Effector memory CD4-positive, alpha-beta T cell (primary cell): Measurements from ENCODE around the gene INSC.

Experiments used
- DNase-seq, 3 donors: peaks; one replicate each; pipeline ENCODE4 v3.0.0-alpha.2; 2020
- H3K27ac ChIP-seq: 2 replicates; pipeline ENCODE4 v1.7.0; 2013; ENCODE audit warnings: mild to moderate bottlenecking, low read length, moderate library complexity; ENCODE audit not compliant: insufficient read depth, poor library complexity, severe bottlenecking
- H3K27me3 ChIP-seq: replicated peaks from 2 replicates; pipeline ENCODE4 v1.7.0; 2013; ENCODE audit warnings: mild to moderate bottlenecking, low read length; ENCODE audit not compliant: insufficient read depth, control insufficient read depth, poor library complexity, severe bottlenecking
- H3K36me3 ChIP-seq: 2 replicates; pipeline ENCODE4 v1.7.0; 2013; ENCODE audit warnings: mild to moderate bottlenecking, low read length, moderate library complexity; ENCODE audit not compliant: control insufficient read depth, insufficient read depth
- H3K4me1 ChIP-seq: 2 replicates; pipeline ENCODE4 v1.7.0; 2013; ENCODE audit warnings: low read length, mild to moderate bottlenecking; ENCODE audit not compliant: control insufficient read depth, insufficient read depth, poor library complexity, severe bottlenecking
- H3K4me3 ChIP-seq: 2 replicates; pipeline ENCODE4 v1.7.0; 2013; ENCODE audit warnings: low read length, low read depth, mild to moderate bottlenecking; ENCODE audit not compliant: insufficient read depth, poor library complexity, severe bottlenecking
- H3K9me3 ChIP-seq: 2 replicates; pipeline ENCODE4 v1.7.0; 2013; ENCODE audit warnings: mild to moderate bottlenecking, low read length, moderate library complexity; ENCODE audit not compliant: control insufficient read depth

Gene INSC

GRCh38 chr11:15266999-15267398, 152.3 kb downstream of the INSC start:
- Histone ChIP-seq H3K36me3 (no peaks in the 10 kb centered on the region), H3K9me3 (no peaks in the 10 kb centered on the region), H3K4me3 (no peak overlapping the region), H3K27me3 (no peaks in the 10 kb centered on the region), H3K4me1 (no peaks in the 10 kb centered on the region), H3K27ac (no peak overlapping the region)
- DNase-seq: no peak

- Histone ChIP-seq H3K36me3 (no peaks in the 10 kb centered on the region), H3K9me3 (no peaks in the 10 kb centered on the region), H3K27ac (no peak overlapping the region), H3K4me1 (no peaks in the 10 kb centered on the region), H3K4me3 (no peak overlapping the region), H3K27me3 (no peaks in the 10 kb centered on the region)
- no peak for DNase-seq
Observed at GRCh38 chr11:15268598-15268997, 153.9 kb downstream of the INSC start.

- Histone ChIP-seq H3K9me3 (no peaks in the 10 kb centered on the region), H3K36me3 (no peaks in the 10 kb centered on the region), H3K27ac (no peak overlapping the region), H3K27me3 (no peaks in the 10 kb centered on the region), H3K4me3 (no peak overlapping the region), H3K4me1 (no peaks in the 10 kb centered on the region)
- no peak for DNase-seq
Observed at GRCh38 chr11:15275141-15275540, 160.4 kb downstream of the INSC start.

GRCh38 chr11:15276621-15277020, 161.9 kb downstream of the INSC start:
- Histone ChIP-seq H3K27me3 (no peaks in the 10 kb centered on the region), H3K9me3 (no peaks in the 10 kb centered on the region), H3K4me1 (no peaks in the 10 kb centered on the region), H3K4me3 (no peak overlapping the region), H3K36me3 (no peaks in the 10 kb centered on the region), H3K27ac (no peak overlapping the region)
- no peak for DNase-seq

- Histone ChIP-seq H3K27ac (no peak overlapping the region), H3K4me1 (no peaks in the 10 kb centered on the region), H3K27me3 (no peaks in the 10 kb centered on the region), H3K4me3 (no peak overlapping the region), H3K9me3 (no peaks in the 10 kb centered on the region), H3K36me3 (no peaks in the 10 kb centered on the region)
- no peak for DNase-seq
Observed at GRCh38 chr11:15278128-15278527, 163.4 kb downstream of the INSC start.

GRCh38 chr11:15280393-15280792, 165.7 kb downstream of the INSC start:
- no peaks in the 10 kb centered on the region for H3K9me3 ChIP-seq
- H3K4me1 ChIP-seq: no peaks in the 10 kb centered on the region
- H3K36me3 ChIP-seq: no peaks in the 10 kb centered on the region
- no peak overlapping the region for H3K27ac ChIP-seq
- no peaks in the 10 kb centered on the region for H3K27me3 ChIP-seq
- no peak for DNase-seq
- H3K4me3 ChIP-seq: no peak overlapping the region

GRCh38 chr11:15282754-15283153, 168.0 kb downstream of the INSC start:
- no peak overlapping the region for H3K4me3 ChIP-seq
- no peak overlapping the region for H3K27ac ChIP-seq
- no peaks in the 10 kb centered on the region for H3K27me3 ChIP-seq
- no peak for DNase-seq
- H3K4me1 ChIP-seq: no peaks in the 10 kb centered on the region
- H3K36me3 ChIP-seq: no peaks in the 10 kb centered on the region
- H3K9me3 ChIP-seq: no peaks in the 10 kb centered on the region

- Histone ChIP-seq H3K9me3 (no peaks in the 10 kb centered on the region), H3K36me3 (no peaks in the 10 kb centered on the region), H3K27ac (no peak overlapping the region), H3K4me3 (no peak overlapping the region), H3K27me3 (no peaks in the 10 kb centered on the region), H3K4me1 (no peaks in the 10 kb centered on the region)
- no peak for DNase-seq
Observed at GRCh38 chr11:15286465-15286864, 171.7 kb downstream of the INSC start.

GRCh38 chr11:15288863-15289262, 174.1 kb downstream of the INSC start:
- Histone ChIP-seq H3K36me3 (no peaks in the 10 kb centered on the region), H3K9me3 (no peaks in the 10 kb centered on the region), H3K27me3 (no peaks in the 10 kb centered on the region), H3K4me1 (no peaks in the 10 kb centered on the region), H3K4me3 (no peak overlapping the region), H3K27ac (no peak overlapping the region)
- DNase-seq: no peak

- no peak for DNase-seq
- Histone ChIP-seq H3K4me3 (no peak overlapping the region), H3K4me1 (no peaks in the 10 kb centered on the region)
Observed at GRCh38 chr11:15289723-15290122, 175.0 kb downstream of the INSC start.

GRCh38 chr11:15291885-15292284, 177.2 kb downstream of the INSC start:
- Histone ChIP-seq H3K27ac (no peak overlapping the region), H3K4me3 (no peak overlapping the region), H3K9me3 (no peaks in the 10 kb centered on the region), H3K4me1 (no peaks in the 10 kb centered on the region), H3K27me3 (no peaks in the 10 kb centered on the region), H3K36me3 (no peaks in the 10 kb centered on the region)
- DNase-seq: no peak

More at GRCh38 chr11:15289723-15290122, 175.0 kb downstream of the INSC start:
- Histone ChIP-seq H3K27ac (no peak overlapping the region), H3K27me3 (no peaks in the 10 kb centered on the region), H3K36me3 (no peaks in the 10 kb centered on the region), H3K9me3 (no peaks in the 10 kb centered on the region)
